GM10847 (cell line): ENCODE data around the gene NAALADL2.

Source experiments
- POLR2A ChIP-seq: IDR thresholded peaks from 2 replicates; pipeline ENCODE4 v1.6.1; 2011; ENCODE audit not compliant: insufficient read length; ENCODE audit errors: extremely low read depth

The NAALADL2 gene

GRCh38 chr3:175619369-175619768 is 760.2 kb downstream of the NAALADL2 start:
- TF ChIP-seq POLR2A, result no peak

GRCh38 chr3:175620093-175620492 is 761.0 kb downstream of the NAALADL2 start:
- no peak for TF ChIP-seq POLR2A

- no peak for TF ChIP-seq POLR2A
These were observed 761.4 kb downstream of the NAALADL2 start for GRCh38 chr3:175620532-175620931.

GRCh38 chr3:175640958-175641357 is 781.8 kb downstream of the NAALADL2 start:
- no peak for TF ChIP-seq POLR2A

- no peak for TF ChIP-seq POLR2A
These were observed 787.7 kb downstream of the NAALADL2 start for GRCh38 chr3:175646865-175647264.

DNA sequence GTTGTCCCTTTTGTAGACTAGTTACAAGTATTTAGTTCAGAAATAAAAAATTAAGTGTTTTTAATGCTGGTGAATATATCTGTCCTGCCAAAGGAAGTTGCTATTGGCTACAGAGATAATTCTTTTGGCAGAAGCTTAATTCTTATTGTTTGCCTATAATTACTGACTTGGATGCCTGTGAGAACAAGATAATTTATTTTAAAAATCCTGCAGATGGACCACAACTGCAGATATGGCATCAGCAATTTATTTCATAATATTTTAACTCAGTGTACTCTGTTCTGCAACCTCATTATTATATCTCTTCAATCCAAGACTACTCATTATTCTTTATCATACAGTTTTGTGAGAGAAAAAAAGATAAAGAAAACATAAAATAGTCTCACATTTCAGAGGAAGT is 789.8 kb downstream of the NAALADL2 start:
- no peak for TF ChIP-seq POLR2A

DNA sequence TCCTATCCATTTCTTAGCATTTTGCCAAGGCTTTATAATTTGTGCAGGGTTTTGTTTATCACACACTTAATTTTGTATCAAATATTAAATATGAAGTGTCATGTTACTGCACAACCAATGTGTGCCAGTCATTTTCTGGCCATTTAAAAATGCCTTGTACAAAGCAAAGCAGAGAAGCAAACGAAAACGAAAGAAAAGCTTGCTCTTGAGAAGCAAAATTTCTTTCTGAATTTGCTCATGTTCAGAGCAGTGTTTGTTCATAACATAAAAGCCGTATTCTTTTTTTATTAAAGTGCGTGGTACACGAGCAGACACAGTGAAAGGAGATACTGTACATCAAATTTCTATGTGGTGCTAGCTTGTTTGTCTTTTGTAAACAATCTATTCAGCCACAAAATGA is 792.6 kb downstream of the NAALADL2 start:
- TF ChIP-seq POLR2A, result no peak

GRCh38 chr3:175655351-175655750 is 796.2 kb downstream of the NAALADL2 start:
- no peak for TF ChIP-seq POLR2A

DNA sequence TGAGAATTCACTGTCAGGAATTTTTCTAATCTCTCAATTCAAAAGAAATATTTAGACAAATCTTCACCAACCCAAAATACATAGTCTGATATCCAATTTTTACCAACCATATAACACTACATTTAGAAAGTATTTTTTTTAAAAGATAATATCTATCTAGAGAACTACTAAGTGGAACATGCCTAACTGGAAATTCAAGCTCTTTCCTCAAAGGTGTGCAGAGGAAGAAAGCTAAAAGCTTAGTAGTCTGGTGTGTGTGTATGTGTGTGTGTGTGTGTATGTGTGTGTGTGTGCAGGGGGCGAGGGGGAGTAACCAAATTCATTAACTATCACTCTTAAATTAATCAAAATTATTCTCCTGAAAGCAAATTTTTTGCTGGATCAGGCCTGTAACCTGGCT is 797.3 kb downstream of the NAALADL2 start:
- no peak for TF ChIP-seq POLR2A

DNA sequence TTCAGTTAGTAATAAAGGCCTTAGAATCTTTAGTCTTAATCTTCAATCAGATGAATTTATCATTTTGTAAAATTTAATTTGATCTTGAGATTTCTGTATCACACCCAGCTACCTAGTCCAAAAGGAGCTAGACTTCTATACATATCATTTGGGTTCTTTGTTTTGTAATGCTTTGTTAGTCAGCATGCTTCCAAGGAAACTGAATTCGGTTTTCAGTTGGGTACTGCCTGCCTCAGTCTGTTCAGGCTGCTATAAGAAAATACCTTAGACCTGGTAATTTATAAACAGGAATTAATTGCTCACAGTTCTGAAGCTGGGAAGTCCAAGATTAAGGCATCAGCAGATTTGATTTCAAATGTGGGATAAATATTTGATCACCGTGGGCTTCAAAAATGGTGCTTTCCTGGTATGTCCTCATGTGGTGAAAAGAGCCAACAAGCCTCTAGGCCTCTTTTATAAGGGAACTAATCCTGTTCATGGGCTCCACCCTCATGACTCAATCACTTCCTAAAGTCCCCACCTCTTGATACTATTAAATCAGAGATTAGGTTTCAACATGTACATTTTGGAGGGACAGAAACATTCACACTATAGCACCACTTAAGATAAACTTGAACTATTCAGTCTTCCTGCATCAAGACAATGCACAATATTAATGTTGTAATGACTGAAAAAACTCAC is 800.7 kb downstream of the NAALADL2 start:
- no peak for TF ChIP-seq POLR2A

DNA sequence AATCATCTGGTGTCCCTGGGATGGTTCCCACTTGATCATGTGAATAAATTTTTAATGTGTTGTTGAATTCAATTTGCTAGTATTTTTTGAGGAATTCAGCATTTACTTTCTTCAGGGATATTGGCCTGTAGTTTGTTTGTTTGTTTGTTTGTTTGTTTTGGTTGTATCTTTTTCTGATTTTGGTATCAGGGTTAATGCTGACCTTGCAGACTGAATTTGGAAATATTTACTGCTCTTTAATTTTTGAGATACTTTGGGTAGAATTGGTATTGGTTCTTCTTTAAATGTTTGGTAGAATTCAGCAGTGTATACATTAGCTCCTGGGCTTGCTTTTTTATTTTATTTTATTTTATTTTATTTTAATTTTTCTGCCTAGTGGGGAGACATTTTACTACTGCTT is 803.7 kb downstream of the NAALADL2 start:
- TF ChIP-seq POLR2A, result no peak

GRCh38 chr3:175664911-175665310 is 805.8 kb downstream of the NAALADL2 start:
- no peak for TF ChIP-seq POLR2A

GRCh38 chr3:175668300-175668699 is 809.2 kb downstream of the NAALADL2 start:
- TF ChIP-seq POLR2A, result no peak

GRCh38 chr3:175670557-175670956 is 811.4 kb downstream of the NAALADL2 start:
- TF ChIP-seq POLR2A, result no peak

- TF ChIP-seq POLR2A, result no peak
These were observed 813.1 kb downstream of the NAALADL2 start for GRCh38 chr3:175672119-175672689.

GRCh38 chr3:175679568-175679967 is 820.4 kb downstream of the NAALADL2 start:
- TF ChIP-seq POLR2A, result no peak

DNA sequence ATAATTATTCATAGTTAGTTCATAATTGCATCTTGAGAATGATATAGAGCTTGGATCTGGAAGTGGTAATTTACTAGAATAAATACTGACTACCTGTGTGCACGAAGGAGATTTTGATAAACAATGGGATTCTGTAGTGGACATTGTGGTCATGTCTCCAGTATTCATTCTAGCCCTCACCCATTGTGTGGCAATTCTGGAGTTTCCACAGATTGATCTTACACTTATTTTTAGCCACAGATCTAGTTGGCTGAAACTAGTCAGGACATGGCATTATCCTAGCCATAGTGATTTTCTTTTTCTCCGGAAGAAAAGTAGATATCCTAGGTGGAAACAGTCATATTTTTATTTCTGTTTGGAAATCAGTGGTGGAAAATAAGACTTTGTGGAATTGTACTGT is 833.1 kb downstream of the NAALADL2 start:
- TF ChIP-seq POLR2A, result no peak
